Mucosa of rectum (tissue), 2 donors: ENCODE measurements around the gene URB1.
"Not testable (repeated sequence)": the region's sequence is repeated elsewhere in the genome, so short reads cannot be mapped to it uniquely, and the experiment has no call there.

Source experiments
- H3K27ac ChIP-seq, 2 donors: one replicate each; pipeline ENCODE4 v1.7.0; 2013; ENCODE audit warnings: inconsistent platforms in 2 of 2, low read depth in 2 of 2, low read length in 2 of 2
- H3K27me3 ChIP-seq, 2 donors: one replicate each; pipeline ENCODE4 v1.7.0; 2013; ENCODE audit warnings: low read length in 2 of 2; ENCODE audit not compliant: control insufficient read depth in 2 of 2, insufficient read depth in 2 of 2
- H3K36me3 ChIP-seq, 2 donors: one replicate each; pipeline ENCODE4 v1.7.0; 2013; ENCODE audit warnings: low read length in 2 of 2; ENCODE audit not compliant: control insufficient read depth in 2 of 2, insufficient read depth in 2 of 2
- H3K4me1 ChIP-seq, 2 donors: one replicate each; pipeline ENCODE4 v1.7.0; 2013; ENCODE audit warnings: low read length in 2 of 2, mild to moderate bottlenecking in 1 of 2; ENCODE audit not compliant: control insufficient read depth in 2 of 2, insufficient read depth in 2 of 2
- H3K4me3 ChIP-seq, 2 donors: one replicate each; pipeline ENCODE4 v1.7.0; 2013; ENCODE audit warnings: low read length in 2 of 2
- H3K9ac ChIP-seq, 2 donors: one replicate each; pipeline ENCODE4 v1.7.0; 2013; ENCODE audit warnings: low read length in 2 of 2, low read depth in 1 of 2, mild to moderate bottlenecking in 1 of 2
- H3K9me3 ChIP-seq, 2 donors: one replicate each; pipeline ENCODE4 v1.7.0; 2013; ENCODE audit warnings: low read length in 2 of 2; ENCODE audit not compliant: control insufficient read depth in 2 of 2
- donor health status: healthy.
- donor health status: Normal muscosa, but diverticular disease.

The URB1 gene

GRCh38 chr21:32392880-32393676 is at the start of gene URB1:
TSS of gene URB1 (minus strand) at chr21:32393012. CDS start at chr21:32392910, 102 bp downstream.
- Histone ChIP-seq H3K9ac (peak within 1 kb of the TSS; percentile 72 to 76), H3K4me3 (peak within 1 kb of the TSS; percentile 91), H3K9me3 (no peaks in the 10 kb centered on the region), H3K27ac (peak within 1 kb of the TSS; percentile 94), H3K4me1 (peaks cover 14 to 15% of the 10 kb centered on the region in 2 donors), H3K36me3 (peaks cover 4 to 11% of the 10 kb centered on the region in 2 donors), H3K27me3 (no peaks in the 10 kb centered on the region)

DNA sequence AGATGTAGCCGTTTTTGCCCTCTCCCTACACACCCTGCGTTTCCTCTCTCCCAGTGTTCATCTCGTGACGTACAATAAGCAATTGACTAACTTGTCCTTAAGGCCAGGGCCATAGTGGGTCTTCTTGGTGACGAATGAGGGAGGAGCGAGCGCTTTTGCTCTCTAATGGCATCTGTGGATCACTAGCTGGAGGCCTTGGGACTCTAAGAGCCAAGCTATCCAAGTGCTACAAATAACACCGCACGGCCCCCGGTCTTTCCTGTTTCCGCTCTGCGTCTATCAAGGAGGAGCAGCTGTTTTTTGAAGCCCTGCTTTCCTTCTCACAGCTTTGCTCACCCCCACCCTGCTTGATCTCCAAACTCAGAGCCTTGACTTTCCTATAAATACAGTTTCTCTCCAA is 44.9 kb upstream of the URB1 start:
- H3K9me3 ChIP-seq: no peaks in the 10 kb centered on the region
- H3K4me1 ChIP-seq: no peaks in the 10 kb centered on the region
- no peaks in the 10 kb centered on the region for H3K36me3 ChIP-seq
- H3K27me3 ChIP-seq: no peaks in the 10 kb centered on the region
- H3K27ac ChIP-seq: no peak overlapping the region
- no peak overlapping the region for H3K4me3 ChIP-seq
- no peak overlapping the region for H3K9ac ChIP-seq

- H3K4me3 ChIP-seq, H3K4me1 ChIP-seq, H3K9me3 ChIP-seq, H3K36me3 ChIP-seq, H3K27ac ChIP-seq, H3K27me3 ChIP-seq, H3K9ac ChIP-seq: not testable (repeated sequence)
Observed at GRCh38 chr21:32432982-32433660, 40.3 kb upstream of the URB1 start.

- Histone ChIP-seq H3K9ac (no peak overlapping the region), H3K27me3 (no peaks in the 10 kb centered on the region), H3K27ac (no peak overlapping the region), H3K4me3 (no peak overlapping the region), H3K36me3 (no peaks in the 10 kb centered on the region), H3K4me1 (no peaks in the 10 kb centered on the region), H3K9me3 (no peaks in the 10 kb centered on the region)
Observed at GRCh38 chr21:32427958-32428623, 35.3 kb upstream of the URB1 start.

DNA sequence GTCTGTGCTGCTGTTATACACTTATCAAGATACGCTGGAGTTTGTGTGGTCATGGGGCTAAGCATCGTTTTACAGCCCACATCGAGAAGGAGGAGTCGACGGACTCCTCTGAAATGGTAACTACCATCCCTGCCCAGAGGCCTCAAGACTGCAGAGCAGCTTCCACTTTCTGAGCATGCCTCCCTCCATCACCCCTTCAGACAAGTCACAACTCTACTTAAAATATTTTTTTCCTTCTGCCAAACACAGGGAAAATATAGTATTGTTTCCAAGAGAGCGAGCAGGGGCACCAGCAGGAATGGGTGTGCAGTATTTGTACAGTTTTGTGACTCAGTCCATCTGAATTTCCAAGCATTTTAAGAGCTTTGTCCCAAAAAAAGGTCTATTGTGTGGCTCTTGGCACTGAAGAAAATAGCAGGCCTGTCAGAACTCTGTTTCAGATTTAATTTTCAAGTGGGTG is 33.8 kb upstream of the URB1 start:
- no peaks in the 10 kb centered on the region for H3K36me3 ChIP-seq
- no peak overlapping the region for H3K4me3 ChIP-seq
- H3K27me3 ChIP-seq: no peaks in the 10 kb centered on the region
- H3K9ac ChIP-seq: no peak overlapping the region
- H3K27ac ChIP-seq: no peak overlapping the region
- H3K9me3 ChIP-seq: no peaks in the 10 kb centered on the region
- H3K4me1 ChIP-seq: no peaks in the 10 kb centered on the region

- no peaks in the 10 kb centered on the region for H3K36me3 ChIP-seq
- H3K9ac ChIP-seq: no peak overlapping the region
- H3K9me3 ChIP-seq: no peaks in the 10 kb centered on the region
- H3K4me1 ChIP-seq: no peaks in the 10 kb centered on the region
- H3K27ac ChIP-seq: no peak overlapping the region
- H3K4me3 ChIP-seq: no peak overlapping the region
- H3K27me3 ChIP-seq: no peaks in the 10 kb centered on the region
Observed at GRCh38 chr21:32426066-32426465, 33.3 kb upstream of the URB1 start.

- H3K4me1 ChIP-seq: no peaks in the 10 kb centered on the region
- H3K27me3 ChIP-seq: no peaks in the 10 kb centered on the region
- no peak overlapping the region for H3K27ac ChIP-seq
- H3K9me3 ChIP-seq: no peaks in the 10 kb centered on the region
- no peak overlapping the region for H3K9ac ChIP-seq
- no peak overlapping the region for H3K4me3 ChIP-seq
- no peaks in the 10 kb centered on the region for H3K36me3 ChIP-seq
Observed at GRCh38 chr21:32425628-32426027, 32.8 kb upstream of the URB1 start.

GRCh38 chr21:32424674-32425073 is 31.9 kb upstream of the URB1 start:
- H3K4me1 ChIP-seq: no peaks in the 10 kb centered on the region
- no peak overlapping the region for H3K27ac ChIP-seq
- H3K4me3 ChIP-seq: no peak overlapping the region
- H3K36me3 ChIP-seq: no peaks in the 10 kb centered on the region
- no peaks in the 10 kb centered on the region for H3K27me3 ChIP-seq
- H3K9ac ChIP-seq: no peak overlapping the region
- no peaks in the 10 kb centered on the region for H3K9me3 ChIP-seq

DNA sequence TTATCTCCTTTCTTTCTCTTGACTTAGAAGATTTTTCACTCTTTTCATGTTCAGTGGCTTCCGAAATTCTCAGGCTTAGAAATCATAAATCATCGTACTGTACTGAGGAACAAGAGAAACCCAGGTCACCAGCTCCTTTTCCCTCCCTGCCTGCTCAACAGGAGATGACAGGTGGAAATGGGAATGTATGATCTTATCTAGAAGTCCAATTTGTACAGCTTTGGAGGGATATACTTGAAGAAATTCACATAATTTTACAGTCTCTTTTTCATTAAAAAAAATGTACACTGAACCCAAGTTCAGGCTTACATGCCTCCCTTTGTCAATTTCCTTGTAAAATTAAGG is 31.4 kb upstream of the URB1 start:
- H3K27ac ChIP-seq: no peak overlapping the region
- no peaks in the 10 kb centered on the region for H3K36me3 ChIP-seq
- no peaks in the 10 kb centered on the region for H3K27me3 ChIP-seq
- no peaks in the 10 kb centered on the region for H3K4me1 ChIP-seq
- H3K9me3 ChIP-seq: no peaks in the 10 kb centered on the region
- no peak overlapping the region for H3K9ac ChIP-seq
- H3K4me3 ChIP-seq: no peak overlapping the region
